Spleen (tissue), 7 donors: ENCODE data around the gene CHCHD6.

Experiments used
- CTCF ChIP-seq, 11 experiments: fragments of 200-600 bp in 7 of 11; fragments of 450-650 bp in 4 of 11; sonication (generic) in 4 of 11; IDR thresholded peaks in 8 of 11; conservative IDR thresholded peaks in 3 of 11; 1 replicate in 7 of 11; 2 replicates in 4 of 11; pipeline versions ENCODE4 v1.4.0 to v1.8.0; 2016 to 2021; ENCODE audit warnings: antibody characterized with exemption in 11 of 11, inconsistent platforms in 4 of 11, mild to moderate bottlenecking in 1 of 11
- POLR2A ChIP-seq, 3 donors: fragments of 450-650 bp; IDR thresholded peaks; one replicate each; pipeline ENCODE4 v1.5.1; 2017; ENCODE audit warnings: antibody characterized with exemption in 3 of 3, mild to moderate bottlenecking in 1 of 3
- donor health status: DM: no; HTN: no; CAD: no; lungs with moderate emphysema.
- donor health status: DM: no; HTN: no; CAD: no.
- donor health status: DM: no; HTN: no; CAD: no.

DNA sequence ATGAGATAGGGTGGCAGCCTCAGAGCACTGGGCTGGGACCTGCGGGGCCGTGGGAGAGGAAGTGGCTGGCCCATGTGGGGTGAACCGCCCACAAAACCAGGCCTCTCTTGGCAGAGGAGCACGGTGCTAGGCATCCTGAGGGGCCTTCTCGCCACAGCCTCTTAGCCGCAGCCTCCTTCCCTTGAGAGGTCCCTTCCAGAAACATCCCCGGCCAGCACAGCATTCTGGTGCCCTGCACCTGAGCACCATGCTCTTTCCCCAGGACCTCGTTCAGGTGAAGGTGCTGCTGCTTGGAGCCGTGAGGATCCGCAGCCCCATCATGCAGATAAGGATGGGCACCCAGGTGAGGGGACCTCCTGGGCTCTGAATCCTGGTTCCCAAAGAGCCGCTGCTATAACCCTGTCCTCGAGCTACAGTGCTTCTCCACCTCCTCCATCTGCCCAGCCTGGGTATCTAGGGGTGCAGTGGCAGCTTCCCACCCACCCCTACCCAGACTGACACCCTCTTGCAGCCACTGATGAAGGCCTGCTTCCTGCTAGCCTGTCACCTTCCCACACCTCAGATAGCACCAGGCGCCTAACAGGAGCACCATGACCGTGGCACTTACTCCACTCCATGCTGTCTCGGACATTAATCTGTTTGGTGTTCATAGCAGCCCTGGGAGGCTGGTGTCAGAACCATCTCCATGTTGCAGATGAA lies 37.9 kb upstream of the CHCHD6 start:
- TF ChIP-seq CTCF (IDR thresholded peaks at IDR 0.05 in 8 of 11, conservative IDR thresholded peaks at IDR 0.05 in 3 of 11): no peak
- no peak for TF ChIP-seq POLR2A (IDR thresholded peaks at IDR 0.05)
